H1 (cell line): Measurements from ENCODE around the gene KRTAP10-2. TPM values are rescaled to one million over a fixed set of nuclear protein-coding genes. Genes with fewer than 3 reads are reported as not detected.
"Not testable (repeated sequence)": the region's sequence is repeated elsewhere in the genome, so short reads cannot be mapped to it uniquely, and the experiment has no call there.

Experiments
- CTCF ChIA-PET: fragments of 300-600 bp; sonication (Branson Sonifier 250); formaldehyde crosslinking; loops from one replicate; lab custom pipeline; 2021; ENCODE audit not compliant: partially characterized antibody; lab: Charles Lee
- POLR2A ChIA-PET: fragments of 300-600 bp; sonication (Branson Sonifier 250); formaldehyde crosslinking; loops from one replicate; lab custom pipeline; 2021; ENCODE audit warnings: inconsistent platforms; ENCODE audit not compliant: partially characterized antibody; lab: Charles Lee
- DNase-seq, 2 experiments: peaks; one replicate each; pipeline versions ENCODE4 v3.0.0 to v3.0.0-alpha.2; 2010 to 2022; ENCODE audit warnings: low spot score in 2 of 2, low read depth in 1 of 2, mixed read lengths in 1 of 2
- FAIRE-seq: peaks from 2 replicates; lab custom pipeline; 2011; peaks lifted over from hg19 to GRCh38; lab: Jason Lieb, UNC
- H2AFZ ChIP-seq: 2 replicates; pipeline ENCODE4 v1.8.1; 2012; ENCODE audit warnings: low read length, inconsistent platforms
- H2AK5ac ChIP-seq: 2 replicates; pipeline ENCODE4 v1.6.1; 2013; ENCODE audit warnings: low read depth, low read length
- H2BK120ac ChIP-seq: replicated peaks from 2 replicates; pipeline ENCODE3; 2013; ENCODE audit warnings: low read depth, low read length, inconsistent platforms
- H2BK12ac ChIP-seq: 2 replicates; pipeline ENCODE4 v1.6.1; 2013; ENCODE audit warnings: low read depth, low read length
- H2BK15ac ChIP-seq: 2 replicates; pipeline ENCODE4 v1.6.1; 2013; ENCODE audit warnings: low read length
- H2BK20ac ChIP-seq: 2 replicates; pipeline ENCODE4 v1.6.1; 2013; ENCODE audit warnings: low read length
- H2BK5ac ChIP-seq: 2 replicates; pipeline ENCODE4 v1.6.1; 2013; ENCODE audit warnings: low read depth, low read length
- H3K14ac ChIP-seq: 2 replicates; pipeline ENCODE4 v1.6.1; 2013; ENCODE audit warnings: inconsistent platforms; ENCODE audit not compliant: insufficient read length
- H3K18ac ChIP-seq: 2 replicates; pipeline ENCODE4 v1.6.1; 2013; ENCODE audit warnings: low read length; ENCODE audit errors: extremely low read depth
- H3K23ac ChIP-seq: 2 replicates; pipeline ENCODE4 v1.6.1; 2013; ENCODE audit warnings: inconsistent platforms; ENCODE audit not compliant: insufficient read length
- H3K23me2 ChIP-seq: 2 replicates; pipeline ENCODE4 v1.6.1; 2013; ENCODE audit warnings: low read depth, low read length
- H3K27ac ChIP-seq: 2 replicates; pipeline ENCODE4 v1.6.1; 2011; ENCODE audit warnings: low read depth, low read length, inconsistent platforms
- H3K27me3 ChIP-seq, 4 experiments: replicated peaks in 1 of 4; 1 replicate in 1 of 4; 2 replicates in 3 of 4; pipeline versions ENCODE4 v1.6.1 to v1.8.1; 2011 to 2013; ENCODE audit warnings: low read length in 3 of 4, mild to moderate bottlenecking in 3 of 4, inconsistent platforms in 2 of 4, mixed read lengths in 2 of 4, moderate library complexity in 1 of 4; ENCODE audit not compliant: control insufficient read depth in 3 of 4, insufficient read depth in 3 of 4; ENCODE audit errors: extremely low read depth in 1 of 4
- H3K36me3 ChIP-seq, 4 experiments: 2 replicates each; pipeline versions ENCODE4 v1.6.1 to v1.8.1; 2011 to 2013; ENCODE audit warnings: mild to moderate bottlenecking in 4 of 4, low read length in 3 of 4, moderate library complexity in 2 of 4, control low read depth in 1 of 4, inconsistent platforms in 1 of 4; ENCODE audit not compliant: insufficient read depth in 4 of 4, control insufficient read depth in 2 of 4
- H3K4ac ChIP-seq: replicated peaks from 2 replicates; pipeline ENCODE3; 2013; ENCODE audit warnings: low read length, low read depth, mixed read lengths, inconsistent platforms; ENCODE audit not compliant: insufficient read length
- H3K4me1 ChIP-seq, 4 experiments: replicated peaks in 1 of 4; 1 replicate in 1 of 4; 2 replicates in 3 of 4; pipeline versions ENCODE4 v1.6.1 to v1.8.1; 2011 to 2013; ENCODE audit warnings: low read length in 3 of 4, inconsistent platforms in 2 of 4, mixed read lengths in 1 of 4; ENCODE audit not compliant: insufficient read depth in 4 of 4, control insufficient read depth in 3 of 4
- H3K4me2 ChIP-seq, 2 experiments: 2 replicates each; pipeline versions ENCODE4 v1.6.1 to v1.8.1; 2011 to 2013; ENCODE audit warnings: low read depth in 2 of 2, low read length in 2 of 2, control low read depth in 1 of 2, inconsistent platforms in 1 of 2, mild to moderate bottlenecking in 1 of 2; ENCODE audit not compliant: insufficient read depth in 1 of 2
- H3K4me3 ChIP-seq, 4 experiments: fragments of 200-600, 300-600 bp in 1 of 4; sonication (generic), shearing (Covaris generic), sonication (Bioruptor Twin) in 1 of 4; 2 replicates each; pipeline versions ENCODE4 v1.5.1 to v1.8.1; 2011 to 2016; ENCODE audit warnings: low read length in 4 of 4, low read depth in 3 of 4, control low read depth in 2 of 4, inconsistent platforms in 2 of 4, mild to moderate bottlenecking in 2 of 4, mixed read lengths in 1 of 4, moderate library complexity in 1 of 4; ENCODE audit not compliant: insufficient read depth in 2 of 4; ENCODE audit errors: extremely low read depth in 1 of 4
- H3K56ac ChIP-seq: replicated peaks from 2 replicates; pipeline ENCODE3; 2013; ENCODE audit warnings: low read depth, mild to moderate bottlenecking, mixed read lengths, low read length, inconsistent platforms; ENCODE audit not compliant: insufficient read length
- H3K79me1 ChIP-seq: 2 replicates; pipeline ENCODE4 v1.6.1; 2013; ENCODE audit warnings: low read depth, low read length, control low read depth
- H3K79me2 ChIP-seq, 2 experiments: 2 replicates each; pipeline versions ENCODE4 v1.6.1 to v1.8.1; 2012 to 2013; ENCODE audit warnings: low read length in 2 of 2, mild to moderate bottlenecking in 2 of 2, inconsistent platforms in 1 of 2; ENCODE audit not compliant: insufficient read depth in 2 of 2, control insufficient read depth in 1 of 2
- H3K9ac ChIP-seq, 4 experiments: replicated peaks in 1 of 4; 1 replicate in 1 of 4; 2 replicates in 3 of 4; pipeline versions ENCODE4 v1.6.1 to v1.8.1; 2011 to 2013; ENCODE audit warnings: low read depth in 3 of 4, low read length in 3 of 4, control low read depth in 2 of 4, mild to moderate bottlenecking in 2 of 4, moderate library complexity in 2 of 4, inconsistent platforms in 1 of 4; ENCODE audit errors: extremely low read depth in 1 of 4
- H3K9me3 ChIP-seq, 2 experiments: 2 replicates each; pipeline versions ENCODE4 v1.6.1 to v1.8.1; 2012 to 2013; ENCODE audit warnings: mild to moderate bottlenecking in 2 of 2, moderate library complexity in 2 of 2, control low read depth in 1 of 2, inconsistent platforms in 1 of 2, low read depth in 1 of 2, low read length in 1 of 2, mixed read lengths in 1 of 2; ENCODE audit not compliant: insufficient read depth in 2 of 2
- H4K20me1 ChIP-seq, 2 experiments: replicated peaks in 1 of 2; 2 replicates each; pipeline versions ENCODE3 to v1.8.1; 2011 to 2013; ENCODE audit warnings: inconsistent platforms in 2 of 2, low read length in 2 of 2, mild to moderate bottlenecking in 1 of 2; ENCODE audit not compliant: insufficient read depth in 2 of 2, control insufficient read depth in 1 of 2
- H4K5ac ChIP-seq: 2 replicates; pipeline ENCODE4 v1.6.1; 2013; ENCODE audit warnings: low read length, low read depth, mixed read lengths, inconsistent platforms; ENCODE audit not compliant: insufficient read length
- H4K8ac ChIP-seq: 2 replicates; pipeline ENCODE4 v1.8.0; 2013; ENCODE audit warnings: mild to moderate bottlenecking, moderate library complexity, low read length, inconsistent platforms; ENCODE audit not compliant: insufficient read depth; ENCODE audit errors: extremely low read depth
- H4K91ac ChIP-seq: replicated peaks from 2 replicates; pipeline ENCODE3; 2013; ENCODE audit warnings: low read length, mixed read lengths, inconsistent platforms; ENCODE audit not compliant: insufficient read length
- ASH2L ChIP-seq: fragments of 200-600, 300-600 bp; sonication (generic); IDR thresholded peaks from one replicate; pipeline ENCODE4 v1.7.1; 2017; ENCODE audit warnings: low read length
- WGBS, 2 experiments: shearing (Covaris generic) in 1 of 2; methylation state at CpG; one replicate each; pipeline versions ENCODE4 v1.1.6 to v1.1.7; 2013 to 2015; ENCODE audit warnings: low lambda C conversion rate in 2 of 2, mixed read lengths in 2 of 2, inconsistent platforms in 1 of 2, low coverage in 1 of 2, missing lambda C conversion rate in 1 of 2; ENCODE audit not compliant: insufficient replicate concordance in 2 of 2, insufficient coverage in 1 of 2, insufficient read length in 1 of 2; ENCODE audit errors: extremely low coverage in 1 of 2, missing lambda C conversion rate in 1 of 2; 5-methylcytosine and 5-hydroxymethylcytosine counted together
- polyA plus RNA-seq, 7 experiments: library from polyadenylated mRNA; depleted of rRNA in 3 of 7; stranded (reverse) in 5 of 7; unstranded in 2 of 7; fragments of >200 nt in 5 of 7; fragments of 200-250 nt in 2 of 7; gene quantifications; 1 replicate in 5 of 7; 2 replicates in 1 of 7; 4 replicates in 1 of 7; pipeline versions ENCODE4 v1.2.1 to v1.2.3, GENCODE V29; 2011 to 2013; ENCODE audit warnings: missing spikeins in 2 of 7, mixed read lengths in 2 of 7
- total RNA-seq: library from RNA; stranded (reverse); fragmentation: NEBNext Ultra II Directional; extraction: Animal tissue kit (Norgen Biotek cat#: 25700); gene quantifications from 2 replicates; pipeline ENCODE4 v1.2.1, GENCODE V29; 2021

KRTAP10-2 gene
- total and polyA plus RNA-seq, 2 of the 8 experiments (the other 6 are each of a cell fraction or from before 2014, with no cell fraction given), result 0.11 TPM; not detected in 1

DNA sequence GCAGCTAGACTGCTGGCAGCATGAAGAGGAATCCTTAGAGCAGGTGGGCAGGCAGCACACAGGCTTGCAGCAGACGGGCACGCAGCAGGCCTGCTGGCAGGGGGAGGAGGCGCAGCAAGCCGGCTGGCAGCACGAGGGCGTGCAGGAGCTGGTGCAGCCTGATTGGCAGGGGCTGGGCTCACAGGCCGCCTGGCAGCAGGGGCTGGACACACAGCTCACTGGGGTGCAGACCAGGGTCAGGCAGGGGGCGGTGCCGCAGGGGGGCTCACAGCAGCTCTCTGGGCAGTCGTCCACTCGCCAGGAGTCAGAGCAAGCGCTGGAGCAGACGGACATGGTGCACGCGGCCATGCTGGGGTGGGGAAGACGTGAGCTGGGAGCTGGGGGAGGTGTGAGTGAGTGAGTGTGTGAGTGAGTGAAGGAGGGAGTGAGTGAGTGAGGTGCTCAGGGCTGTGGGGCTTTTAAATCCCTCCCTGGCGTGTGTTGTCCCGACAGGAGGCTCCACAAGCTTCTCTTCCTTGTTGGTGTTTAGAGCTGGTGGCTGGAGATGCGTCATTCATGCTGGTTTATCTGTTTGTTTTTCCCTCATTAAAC, 29.0 kb upstream of the KRTAP10-2 start, which contains the start of gene KRTAP10-5:
Gene KRTAP10-5, minus strand, starts transcription at position 374 of the 591 bp plus-strand sequence. Its CDS starts 26 bp downstream, at position 348.
- not testable (repeated sequence) for H3K56ac ChIP-seq, H3K79me2 ChIP-seq, H3K36me3 ChIP-seq, H2BK12ac ChIP-seq, H4K5ac ChIP-seq, H2AFZ ChIP-seq, H3K79me1 ChIP-seq, H3K27ac ChIP-seq, H3K23me2 ChIP-seq, H3K18ac ChIP-seq, H3K4me3 ChIP-seq, H4K20me1 ChIP-seq, H3K4ac ChIP-seq, H3K4me1 ChIP-seq, H3K14ac ChIP-seq, H2BK120ac ChIP-seq, H2BK20ac ChIP-seq, H3K27me3 ChIP-seq, H4K91ac ChIP-seq, H2AK5ac ChIP-seq, H3K23ac ChIP-seq, H3K9ac ChIP-seq, H2BK5ac ChIP-seq, H3K4me2 ChIP-seq, FAIRE-seq, H3K9me3 ChIP-seq
- WGBS, 2 experiments, result 83% methylated on average over 18 of the region's 19 CpGs; no CpG with 5 or more reads in 1 of the 2 experiments
- POLR2A ChIA-PET, result interaction anchor here (1.0 kb wide), 1 partner anchor 72 kb away, joined by 3 read pairs; no protein-coding TSS in a partner anchor
- CTCF ChIA-PET, result interaction anchor here (0.6 to 1.6 kb wide), 8 partner anchors 12 to 222 kb away, joined by 3 to 4 read pairs (median 3); partner anchors contain the start of gene UBE2G2
- TF ChIP-seq ASH2L, result peak; percentile 61
- H2BK15ac ChIP-seq, result 0 out of 2 replicates have a peak within 1 kb of the TSS, but pooled peaks have one; percentile 31
- DNase-seq, result peak in 1 of 2 experiments; percentile 47
- H4K8ac ChIP-seq, result peak within 1 kb of the TSS; percentile 14; the same call in 1 of the 2 replicates
